ENCODE results near the gene ZNG1E. TPM values are rescaled to one million over a fixed set of nuclear protein-coding genes. Genes with fewer than 3 reads are reported as not detected.
"Not testable (repeated sequence)": the region's sequence is repeated elsewhere in the genome, so short reads cannot be mapped to it uniquely, and the experiment has no call there.

Gene ZNG1E
- total RNA-seq, 3 donors from 2014 or later (not counting 1 experiment from before 2014, with no cell fraction given), result 19.8 to 35.3 (median 26.7) TPM

DNA sequence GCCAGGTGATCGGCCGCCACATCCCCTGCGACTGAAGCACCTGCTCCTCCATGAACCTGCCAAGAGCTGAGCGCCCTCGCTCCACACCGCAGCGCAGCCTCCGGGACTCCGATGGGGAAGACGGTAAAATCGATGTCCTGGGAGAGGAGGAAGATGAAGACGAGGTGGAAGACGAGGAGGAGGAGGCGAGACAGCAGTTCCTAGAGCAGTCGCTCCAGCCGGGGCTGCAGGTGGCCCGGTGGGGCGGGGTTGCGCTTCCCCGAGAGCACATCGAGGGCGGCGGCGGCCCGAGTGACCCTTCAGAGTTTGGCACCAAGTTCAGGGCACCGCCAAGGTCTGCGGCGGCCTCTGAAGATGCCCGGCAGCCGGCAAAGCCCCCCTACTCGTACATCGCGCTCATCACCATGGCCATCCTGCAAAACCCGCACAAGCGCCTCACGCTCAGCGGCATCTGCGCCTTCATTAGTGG lies 61.4 kb downstream of the ZNG1E start, which contains the start of gene FOXD4L4:
FOXD4L4 (plus strand) TSS at position 51 of the 469 bp plus-strand sequence; CDS start at position 51, 0 bp downstream.
- H3K4me3 ChIP-seq (ENCODE audit: low read length); H3K36me3 ChIP-seq (ENCODE audit: control insufficient read depth, insufficient read depth, low read length); H3K36me3 Mint-ChIP-seq; H3K27ac Mint-ChIP-seq; H3K9me3 Mint-ChIP-seq; H3K27me3 ChIP-seq (ENCODE audit: control insufficient read depth, insufficient read depth, low read length); H3K4me1 ChIP-seq (ENCODE audit: control insufficient read depth, insufficient read depth, low read length); DNase-seq; H3K27me3 Mint-ChIP-seq (ENCODE audit: low read depth in 2 of 2); H3K9me3 ChIP-seq (ENCODE audit: control insufficient read depth, insufficient read depth, low read length); ATAC-seq; intact Hi-C loops (cut with micrococcal nuclease); H3K27ac ChIP-seq (ENCODE audit: low read length); H3K4me1 Mint-ChIP-seq; H3K4me3 Mint-ChIP-seq: not testable (repeated sequence)
- 13% methylated on average over 8 of the region's 38 CpGs for WGBS (ENCODE audit: insufficient coverage)

DNA sequence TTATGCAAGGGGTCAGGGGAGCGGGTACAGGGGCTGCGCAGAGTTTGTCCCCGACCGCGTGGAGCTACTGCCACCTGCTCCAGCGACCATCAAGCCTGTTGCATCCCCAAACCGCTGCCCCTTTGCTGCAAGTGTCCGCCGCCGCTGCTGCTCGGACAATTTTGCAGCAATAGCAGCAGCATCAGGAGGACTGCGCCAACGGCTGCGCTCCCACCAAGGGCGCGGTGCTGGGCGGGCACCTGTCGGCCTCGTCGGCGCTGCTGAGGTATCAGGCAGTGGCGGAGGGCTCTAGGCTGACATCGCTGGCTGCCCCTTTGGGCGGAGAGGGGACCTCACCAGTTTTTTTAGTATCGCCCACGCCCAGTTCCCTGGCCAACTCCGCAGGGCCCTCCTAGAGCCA lies 62.4 kb downstream of the ZNG1E start:
- ATAC-seq; H3K4me3 ChIP-seq (ENCODE audit: low read length); H3K27ac ChIP-seq (ENCODE audit: low read length); intact Hi-C loops (cut with micrococcal nuclease); H3K27me3 ChIP-seq (ENCODE audit: control insufficient read depth, insufficient read depth, low read length); H3K4me1 ChIP-seq (ENCODE audit: control insufficient read depth, insufficient read depth, low read length); DNase-seq; H3K36me3 Mint-ChIP-seq; H3K27me3 Mint-ChIP-seq (ENCODE audit: low read depth in 2 of 2); H3K4me3 Mint-ChIP-seq; H3K27ac Mint-ChIP-seq; H3K9me3 ChIP-seq (ENCODE audit: control insufficient read depth, insufficient read depth, low read length); H3K4me1 Mint-ChIP-seq; H3K36me3 ChIP-seq (ENCODE audit: control insufficient read depth, insufficient read depth, low read length); H3K9me3 Mint-ChIP-seq: not testable (repeated sequence)
- WGBS (ENCODE audit: insufficient coverage), result no CpG with 5 or more reads among the region's 27 CpGs

Other genes with a start within 250 kb of the ZNG1E start
- not detected for gene FOXD4L4, start 61.2 kb downstream of the ZNG1E start, total RNA-seq

All from natural killer cell (primary cell).